Activated CD8-positive, alpha-beta memory T cell treated with anti-CD3 and anti-CD28 coated beads, Interleukin-2, amount 50 U/mL, for 48 hours (primary cell): Measurements from ENCODE around the gene RGS7.
A peak's percentile ranks its signal among the peaks of the same experiment; 100 is the strongest.

Source experiments
- DNase-seq: peaks from one replicate; pipeline ENCODE4 v3.0.0-alpha.2; 2020

Gene RGS7

DNA sequence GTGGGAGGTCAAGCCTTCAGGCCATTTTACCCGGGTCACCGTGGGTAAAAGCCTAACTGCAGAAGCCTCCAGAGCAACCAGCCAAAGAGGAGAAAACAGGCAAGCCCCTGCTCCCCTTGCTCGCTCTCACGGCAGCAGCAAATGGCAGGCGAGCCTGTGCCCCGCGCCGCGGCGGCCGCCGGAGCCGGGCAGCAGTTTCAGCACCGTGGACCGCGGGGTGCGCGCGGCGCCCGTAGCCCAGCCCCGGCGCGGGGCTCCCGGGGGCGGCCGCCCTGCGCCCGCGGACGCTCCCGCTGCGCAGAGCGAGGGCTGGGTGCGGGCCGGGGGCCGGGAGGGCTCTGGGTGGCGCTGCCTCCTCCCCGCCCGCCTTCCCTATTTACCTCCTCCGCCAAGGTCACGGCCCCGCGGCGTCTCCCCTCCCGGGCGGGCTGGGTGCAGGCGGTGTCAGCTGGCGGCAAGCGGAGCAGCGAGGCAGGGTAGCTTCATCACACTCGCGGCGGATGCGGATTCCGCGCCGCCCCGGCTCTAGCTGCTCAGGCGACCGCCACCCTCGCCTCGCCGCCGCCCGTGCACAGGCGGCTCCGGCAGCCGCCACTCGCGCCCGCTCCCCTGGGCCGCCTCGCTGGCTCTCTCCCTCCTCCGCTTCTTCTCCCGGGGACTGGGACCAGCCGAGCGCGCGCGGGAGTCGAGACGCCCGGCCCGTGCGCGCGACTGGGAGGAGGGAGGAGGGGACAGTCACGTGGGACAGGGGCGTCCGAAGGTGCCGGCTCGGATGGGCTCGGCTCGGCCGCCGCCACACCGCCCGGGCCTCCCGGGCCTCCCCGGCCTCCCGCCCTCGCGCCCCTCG, at the start of gene RGS7:
Gene RGS7, minus strand, starts transcription at position 687 of the 847 bp plus-strand sequence.
- peak; percentile 58 for DNase-seq

DNA sequence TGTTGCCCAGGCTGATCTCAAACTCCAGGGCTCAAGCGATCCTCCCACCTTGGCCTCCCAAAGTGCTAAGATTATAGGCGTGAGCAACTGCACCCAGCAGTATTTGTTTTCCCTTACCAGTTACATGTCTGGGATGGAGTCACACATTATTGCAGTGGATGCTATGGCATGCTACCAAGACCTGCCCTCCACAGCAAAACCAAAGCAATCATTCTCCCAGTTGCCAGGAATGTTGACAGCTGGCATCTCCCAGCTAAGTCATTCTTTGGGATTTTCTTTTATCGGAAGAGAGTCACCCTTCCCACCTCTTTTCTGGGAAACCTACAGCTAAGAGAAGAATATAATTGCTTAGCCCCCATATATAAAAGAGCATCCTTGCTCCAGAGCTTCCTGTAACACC, 49.4 kb upstream of the RGS7 start:
- no peak for DNase-seq

DNA sequence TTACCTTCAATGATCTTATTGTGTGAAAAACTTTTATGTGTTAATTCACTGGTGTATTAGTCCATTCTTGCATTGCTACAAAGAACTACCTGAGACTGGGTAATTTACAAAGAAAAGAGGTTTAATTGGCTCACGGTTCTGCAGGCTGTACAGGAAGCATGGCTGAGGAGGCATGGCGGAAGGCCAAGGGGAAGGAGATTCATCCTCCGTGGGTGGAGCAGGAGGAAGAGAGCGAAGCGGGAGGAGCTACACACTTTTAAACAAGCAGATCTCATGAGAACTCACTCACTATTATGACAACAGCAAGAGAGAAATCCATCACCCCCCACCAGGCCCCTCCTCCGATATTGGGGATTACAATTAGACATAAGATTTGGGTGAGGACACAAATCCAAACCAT, 44.2 kb upstream of the RGS7 start:
- DNase-seq: no peak

DNA sequence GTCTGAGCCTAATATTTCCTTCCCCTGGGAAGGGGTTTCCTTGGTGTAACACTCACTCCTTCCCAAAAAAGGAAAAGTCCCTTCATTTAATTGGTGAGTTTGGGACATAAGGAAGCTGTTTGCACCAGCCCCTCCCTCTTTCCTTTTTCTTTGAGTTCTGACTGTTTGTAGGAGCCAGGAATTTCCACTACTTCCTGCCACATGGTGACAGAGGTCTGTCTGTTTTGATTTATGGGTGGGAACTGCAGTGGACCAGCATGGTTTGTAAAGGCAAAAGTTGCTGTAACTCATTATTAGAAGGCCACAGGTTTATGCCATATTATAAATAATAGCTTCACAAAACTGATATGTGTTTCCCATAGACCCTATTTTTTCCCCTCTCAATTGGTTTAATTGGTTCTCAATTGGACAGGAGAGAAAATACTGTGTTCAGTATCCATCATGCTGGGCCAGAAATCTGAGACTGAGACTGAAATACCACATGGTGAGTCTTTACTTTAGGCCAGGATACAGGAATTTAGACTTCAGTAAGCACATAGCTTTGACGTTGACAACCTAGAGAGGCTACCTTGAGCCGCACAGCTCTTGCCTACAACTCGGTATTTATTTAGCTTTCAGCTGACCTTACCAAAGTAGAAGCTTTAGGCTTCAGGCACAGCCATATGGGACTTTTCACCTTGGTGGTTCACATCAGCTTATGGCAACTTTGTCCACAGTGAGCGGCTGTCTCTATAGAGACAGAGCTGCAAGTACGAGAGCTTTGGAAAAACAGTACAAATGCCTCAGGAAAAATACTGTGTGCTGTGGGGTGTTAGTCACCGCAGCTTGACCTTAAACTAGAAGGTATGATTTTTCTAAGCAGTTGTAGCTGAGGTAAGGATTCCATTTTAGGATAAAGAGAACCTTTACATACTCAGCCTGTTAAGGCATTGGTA, 40.0 kb upstream of the RGS7 start:
- DNase-seq: no peak

DNA sequence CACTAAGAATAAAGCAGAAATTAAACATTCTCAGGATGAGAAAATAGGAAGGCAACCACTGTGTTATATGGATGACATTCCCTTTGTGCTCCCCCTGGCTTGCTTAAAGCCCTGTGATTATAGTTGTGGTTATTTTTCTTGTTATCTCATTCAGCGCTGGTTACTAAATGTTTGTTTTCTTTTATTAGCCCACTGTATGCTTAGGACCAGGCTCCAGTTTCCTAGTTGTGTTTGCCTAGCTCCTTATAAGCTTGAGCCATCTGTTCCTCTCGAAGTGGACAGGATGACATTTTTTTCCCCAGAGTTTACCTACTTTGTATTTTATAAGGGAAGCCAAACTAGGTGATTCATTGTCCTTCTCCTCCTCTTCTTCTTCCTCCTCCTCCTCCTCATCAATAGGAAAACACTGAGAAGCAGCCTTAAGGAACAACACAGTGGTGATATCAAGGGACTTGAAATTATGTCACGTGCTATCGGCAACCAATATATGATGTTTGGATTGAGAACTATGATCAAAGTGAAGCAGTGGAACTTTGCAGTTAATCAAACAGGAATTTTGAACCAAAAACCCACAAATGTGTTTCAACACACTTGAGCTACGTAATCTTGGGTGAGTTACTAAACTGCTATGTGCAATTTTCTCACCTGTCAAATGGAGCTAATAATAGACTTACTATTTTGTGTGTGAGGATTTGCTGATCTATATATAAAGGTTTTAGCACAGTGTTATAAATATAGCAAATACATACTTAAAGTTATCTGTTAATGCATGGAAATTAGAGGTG, 35.1 kb upstream of the RGS7 start:
- DNase-seq: no peak

DNA sequence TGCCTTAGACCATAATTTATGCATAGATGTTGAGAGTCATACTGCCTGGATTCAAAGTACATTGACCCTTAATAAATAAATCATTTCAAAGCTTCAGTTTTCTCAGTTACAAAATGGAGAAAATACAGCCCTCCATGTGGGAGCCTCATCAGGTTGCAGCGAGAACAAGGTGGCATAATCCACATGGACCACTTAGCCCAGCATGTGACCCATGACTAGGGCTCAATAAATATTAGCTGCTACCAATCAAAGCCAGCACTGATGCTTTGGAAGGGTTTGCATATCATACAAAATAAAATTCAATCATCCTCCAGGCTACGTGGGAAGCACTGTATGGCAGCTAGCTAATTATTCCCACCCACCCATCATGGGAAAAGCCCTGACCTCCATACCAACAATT, 33.5 kb upstream of the RGS7 start:
- no peak for DNase-seq

DNA sequence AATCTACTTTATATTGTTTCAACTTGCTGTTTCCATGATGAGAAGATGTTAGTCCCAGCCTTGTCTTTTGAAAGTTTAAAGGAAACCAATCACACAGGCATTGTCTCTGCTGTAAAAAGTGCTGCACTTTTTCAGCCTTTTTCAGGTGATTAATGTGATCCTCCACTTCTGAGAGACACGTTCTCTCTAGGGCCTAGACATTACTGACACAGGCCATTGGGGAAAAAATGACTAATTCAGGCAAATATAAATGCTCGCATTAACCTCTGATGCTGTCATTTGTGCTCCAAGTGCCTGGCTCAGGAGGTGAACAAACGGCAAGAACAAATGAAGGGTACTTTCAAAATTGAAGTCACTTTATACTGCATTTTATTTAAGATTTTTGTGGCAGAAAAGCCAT, 32.4 kb upstream of the RGS7 start:
- no peak for DNase-seq

- no peak for DNase-seq
Measured at GRCh38 chr1:241387216-241387615, 30.2 kb upstream of the RGS7 start.

DNA sequence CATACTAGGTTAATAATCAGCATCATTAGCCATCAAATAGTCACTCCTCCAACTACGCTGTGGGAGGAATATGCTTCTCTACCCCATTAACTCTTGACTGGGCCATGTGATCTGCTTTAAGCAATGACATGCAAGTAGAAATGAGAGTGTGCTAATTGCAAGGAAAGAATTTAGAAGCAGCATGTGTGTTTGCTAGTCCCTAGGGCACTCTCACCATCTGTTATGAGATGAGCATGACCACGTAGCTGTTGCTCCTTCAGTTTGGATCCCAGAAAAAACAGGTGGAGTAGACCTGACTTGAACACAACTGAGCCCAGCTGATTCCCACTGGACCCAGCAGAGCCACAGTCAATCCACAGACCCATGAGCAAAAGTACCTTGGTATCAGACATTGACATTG, 19.7 kb upstream of the RGS7 start:
- no peak for DNase-seq

GRCh38 chr1:241375886-241376285, 18.9 kb upstream of the RGS7 start:
- no peak for DNase-seq

- DNase-seq: no peak
Measured at GRCh38 chr1:241366196-241366595, 9.2 kb upstream of the RGS7 start.

- no peak for DNase-seq
Measured at GRCh38 chr1:241362350-241362749, 5.3 kb upstream of the RGS7 start.

DNA sequence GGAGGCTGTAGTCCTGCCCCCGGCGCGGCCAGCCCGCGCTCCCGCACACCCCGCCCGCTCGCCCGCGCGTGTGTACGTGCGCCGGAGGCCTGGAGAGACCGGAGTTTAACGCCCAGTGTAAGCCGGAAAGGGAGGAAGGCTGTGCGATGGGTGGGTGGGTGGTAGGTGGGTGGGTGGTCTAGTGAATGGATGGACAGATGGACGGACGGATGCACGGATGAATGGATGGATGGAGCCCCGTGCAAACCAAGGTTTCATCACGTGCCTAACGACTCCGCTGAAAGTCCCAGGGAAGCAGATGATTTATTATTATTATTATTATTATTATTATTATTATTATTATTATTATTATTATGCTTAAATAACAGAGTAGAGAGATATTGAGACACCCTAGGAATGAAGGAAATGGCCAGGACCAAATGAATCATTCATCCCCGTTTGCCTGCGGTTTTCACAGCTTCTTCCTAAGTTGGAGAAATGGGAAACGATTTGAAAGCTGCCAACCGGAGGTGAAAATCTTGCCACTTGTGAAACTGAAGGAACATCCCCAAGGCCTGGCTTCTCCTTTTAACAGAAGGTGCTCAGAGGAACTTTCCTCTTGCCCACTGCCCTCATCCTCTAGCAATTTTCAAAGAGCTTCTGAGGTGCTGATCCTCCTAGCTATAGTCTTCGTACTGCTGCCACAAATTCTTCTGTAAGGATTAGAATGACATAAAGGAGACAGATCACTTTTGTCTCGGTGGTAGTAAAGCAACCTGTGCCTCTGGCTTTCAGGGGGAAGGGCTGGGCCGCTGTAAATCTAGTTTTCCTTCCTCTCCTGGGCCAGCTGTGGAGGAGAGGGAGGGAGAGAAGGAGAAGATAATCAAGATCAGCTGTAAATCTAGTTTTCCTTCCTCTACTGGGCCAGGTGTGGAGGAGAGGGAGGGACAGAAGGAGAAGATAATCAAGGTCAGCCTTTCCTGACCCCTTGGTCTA, 648 bp upstream of the RGS7 start:
- DNase-seq: no peak

- DNase-seq: no peak
Measured at GRCh38 chr1:241356187-241356518, 852 bp downstream of the RGS7 start.

- no peak for DNase-seq
Measured at GRCh38 chr1:241355311-241356010, 1.5 kb downstream of the RGS7 start.

- no peak for DNase-seq
Measured at GRCh38 chr1:241352401-241352800, 4.6 kb downstream of the RGS7 start.

DNA sequence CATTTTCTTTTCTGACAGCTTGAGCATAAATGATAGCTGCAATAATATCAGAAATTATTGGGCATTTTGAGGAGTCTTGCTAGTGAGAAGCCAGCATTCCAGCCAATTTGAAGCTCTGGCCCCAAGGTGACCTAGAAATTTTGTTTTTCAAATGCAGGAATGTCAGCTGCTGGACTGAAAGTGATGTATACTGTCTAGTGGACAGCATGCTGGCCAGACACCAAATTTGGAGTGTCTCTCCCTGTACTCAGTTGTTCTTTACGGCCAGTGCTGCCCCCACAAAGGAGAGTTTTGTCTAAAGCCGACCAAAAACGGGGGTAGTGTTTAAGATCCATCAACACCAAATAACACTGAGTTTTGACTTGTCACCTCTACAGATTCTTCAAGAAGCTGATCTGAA, 5.2 kb downstream of the RGS7 start:
- no peak for DNase-seq

- DNase-seq: no peak
Measured at GRCh38 chr1:241343956-241344355, 13.0 kb downstream of the RGS7 start.

- DNase-seq: no peak
Measured at GRCh38 chr1:241336335-241336734, 20.7 kb downstream of the RGS7 start.

GRCh38 chr1:241332987-241333386, 24.0 kb downstream of the RGS7 start:
- DNase-seq: no peak

DNA sequence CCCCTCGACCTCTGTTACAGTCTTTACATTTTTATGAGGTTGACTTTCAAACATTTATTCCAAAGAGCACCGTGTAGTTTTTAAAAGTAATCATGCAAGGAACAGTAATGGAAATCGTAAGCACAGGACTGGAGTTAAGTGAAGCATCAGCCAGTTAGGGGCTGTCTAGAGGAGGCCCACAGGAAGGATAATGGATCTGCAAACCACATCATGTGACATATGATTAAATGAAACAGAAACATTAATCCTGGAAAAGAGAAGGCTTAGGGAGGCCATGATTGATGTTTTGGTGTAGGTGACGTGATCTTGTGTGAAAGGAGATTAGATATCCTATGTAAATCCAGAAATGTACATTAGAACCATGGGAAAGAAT, 25.0 kb downstream of the RGS7 start:
- no peak for DNase-seq
